H9 (cell line): Measurements from ENCODE around the gene UNC119. TPM values are rescaled to one million over a fixed set of nuclear protein-coding genes. Genes with fewer than 3 reads are reported as not detected.

Source experiments
- DNase-seq: peaks from one replicate; pipeline ENCODE4 v3.0.0-alpha.2; 2017
- H2AFZ ChIP-seq: one replicate; pipeline ENCODE4 v1.6.1; 2013; ENCODE audit warnings: mild to moderate bottlenecking, low read length, control low read depth, moderate library complexity
- H2AK5ac ChIP-seq: 2 replicates; pipeline ENCODE4 v1.6.1; 2013; ENCODE audit warnings: low read length, control low read depth, mixed read lengths; ENCODE audit not compliant: insufficient read length
- H2BK120ac ChIP-seq: one replicate; pipeline ENCODE4 v1.6.1; 2013; ENCODE audit warnings: low read depth, mild to moderate bottlenecking, low read length, control low read depth, inconsistent platforms; ENCODE audit not compliant: poor library complexity, severe bottlenecking
- H2BK12ac ChIP-seq: 2 replicates; pipeline ENCODE4 v1.6.1; 2013; ENCODE audit warnings: low read length, control low read depth, mixed read lengths, low read depth; ENCODE audit not compliant: insufficient read length
- H2BK15ac ChIP-seq: 2 replicates; pipeline ENCODE4 v1.6.1; 2013; ENCODE audit warnings: low read depth, low read length, control low read depth
- H2BK20ac ChIP-seq: one replicate; pipeline ENCODE4 v1.6.1; 2013; ENCODE audit warnings: low read depth, mild to moderate bottlenecking, low read length, control low read depth, inconsistent platforms; ENCODE audit not compliant: poor library complexity, severe bottlenecking
- H2BK5ac ChIP-seq: 2 replicates; pipeline ENCODE4 v1.6.1; 2013; ENCODE audit warnings: low read length, control low read depth, mixed read lengths; ENCODE audit not compliant: insufficient read length
- H3K14ac ChIP-seq: 2 replicates; pipeline ENCODE4 v1.6.1; 2013; ENCODE audit warnings: low read length, control low read depth; ENCODE audit not compliant: insufficient read depth
- H3K18ac ChIP-seq: 2 replicates; pipeline ENCODE4 v1.6.1; 2013; ENCODE audit warnings: low read depth, mild to moderate bottlenecking, mixed read lengths, low read length, control low read depth; ENCODE audit not compliant: insufficient read length
- H3K23ac ChIP-seq: 2 replicates; pipeline ENCODE4 v1.6.1; 2013; ENCODE audit warnings: low read length, control low read depth, mixed read lengths, low read depth; ENCODE audit not compliant: insufficient read length
- H3K23me2 ChIP-seq: 2 replicates; pipeline ENCODE4 v1.6.1; 2013; ENCODE audit warnings: low read depth, mild to moderate bottlenecking, mixed read lengths, low read length, control low read depth; ENCODE audit not compliant: insufficient read length, poor library complexity, severe bottlenecking
- H3K27ac ChIP-seq: 2 replicates; pipeline ENCODE4 v1.5.1; 2013; ENCODE audit warnings: low read length, control low read depth, mixed read lengths, low read depth; ENCODE audit not compliant: insufficient read length
- H3K27me3 ChIP-seq: 2 replicates; pipeline ENCODE4 v1.6.1; 2013; ENCODE audit warnings: low read length, control low read depth, inconsistent platforms; ENCODE audit not compliant: insufficient read depth
- H3K4ac ChIP-seq: 2 replicates; pipeline ENCODE4 v1.6.1; 2013; ENCODE audit warnings: low read depth, mild to moderate bottlenecking, control low read depth, inconsistent platforms, low read length, moderate library complexity
- H3K4me1 ChIP-seq: 2 replicates; pipeline ENCODE4 v1.6.1; 2013; ENCODE audit warnings: low read length, control low read depth, inconsistent platforms; ENCODE audit not compliant: insufficient read depth
- H3K4me2 ChIP-seq: 2 replicates; pipeline ENCODE4 v1.6.1; 2013; ENCODE audit warnings: low read length, control low read depth, mixed read lengths; ENCODE audit not compliant: insufficient read length, insufficient read depth
- H3K56ac ChIP-seq: 2 replicates; pipeline ENCODE4 v1.6.1; 2013; ENCODE audit warnings: low read depth, mild to moderate bottlenecking, mixed read lengths, low read length, control low read depth; ENCODE audit not compliant: insufficient read length
- H3K79me1 ChIP-seq: 2 replicates; pipeline ENCODE4 v1.6.1; 2013; ENCODE audit warnings: low read depth, mild to moderate bottlenecking, moderate library complexity, low read length, control low read depth, inconsistent platforms; ENCODE audit not compliant: insufficient read depth, poor library complexity, severe bottlenecking
- H3K79me2 ChIP-seq: 2 replicates; pipeline ENCODE4 v1.6.1; 2013; ENCODE audit warnings: low read length, control low read depth, inconsistent platforms; ENCODE audit not compliant: insufficient read depth
- H3K9ac ChIP-seq: 2 replicates; pipeline ENCODE4 v1.6.1; 2013; ENCODE audit warnings: low read length, control low read depth, mixed read lengths; ENCODE audit not compliant: insufficient read length; ENCODE audit errors: extremely low read depth
- H3K9me3 ChIP-seq: one replicate; pipeline ENCODE4 v1.6.1; 2013; ENCODE audit warnings: low read depth, low read length, inconsistent platforms; ENCODE audit not compliant: control insufficient read depth
- H3T11ph ChIP-seq: one replicate; pipeline ENCODE4 v1.6.1; 2013; ENCODE audit warnings: mild to moderate bottlenecking, low read length, control low read depth, inconsistent platforms
- H4K20me1 ChIP-seq: one replicate; pipeline ENCODE4 v1.6.1; 2013; ENCODE audit not compliant: control insufficient read depth, insufficient read length, insufficient read depth
- H4K5ac ChIP-seq: 2 replicates; pipeline ENCODE4 v1.6.1; 2013; ENCODE audit warnings: low read depth, mild to moderate bottlenecking, mixed read lengths, low read length, control low read depth; ENCODE audit not compliant: insufficient read length
- H4K8ac ChIP-seq: replicated peaks from 2 replicates; pipeline ENCODE4 v1.6.1; 2013; ENCODE audit warnings: low read length, control low read depth, mixed read lengths, low read depth; ENCODE audit not compliant: insufficient read length
- H4K91ac ChIP-seq: 2 replicates; pipeline ENCODE4 v1.6.1; 2013; ENCODE audit warnings: low read depth, mild to moderate bottlenecking, moderate library complexity, mixed read lengths, low read length, control low read depth; ENCODE audit not compliant: insufficient read length
- H3K27ac Mint-ChIP-seq, 3 experiments: 2 replicates in 2 of 3; 3 replicates in 1 of 3; pipeline ENCODE4 v1.8.0; 2020 to 2021; ENCODE audit warnings: mixed read lengths in 3 of 3, mild to moderate bottlenecking in 1 of 3, moderate library complexity in 1 of 3
- H3K27me3 Mint-ChIP-seq: 2 replicates; pipeline ENCODE4 v1.8.0; 2021; ENCODE audit warnings: low read depth, mild to moderate bottlenecking, moderate library complexity, mixed read lengths
- H3K36me3 Mint-ChIP-seq, 3 experiments: 2 replicates in 2 of 3; 3 replicates in 1 of 3; pipeline ENCODE4 v1.8.0; 2020 to 2021; ENCODE audit warnings: low read depth in 3 of 3, mixed read lengths in 3 of 3; ENCODE audit not compliant: insufficient read depth in 1 of 3
- H3K4me1 Mint-ChIP-seq, 2 experiments: 2 replicates each; pipeline ENCODE4 v1.8.0; 2020; ENCODE audit warnings: mixed read lengths in 2 of 2
- H3K4me3 Mint-ChIP-seq, 2 experiments: 2 replicates in 1 of 2; 3 replicates in 1 of 2; pipeline ENCODE4 v1.8.0; 2020 to 2021; ENCODE audit warnings: mild to moderate bottlenecking in 2 of 2, mixed read lengths in 2 of 2, moderate library complexity in 1 of 2
- H3K9me3 Mint-ChIP-seq, 2 experiments: 2 replicates in 1 of 2; 3 replicates in 1 of 2; pipeline ENCODE4 v1.8.0; 2020; ENCODE audit warnings: mild to moderate bottlenecking in 2 of 2, mixed read lengths in 2 of 2, moderate library complexity in 1 of 2
- WGBS: extraction: QIAGEN DNeasy Blood & Tissue Kit; methylation state at CpG from one replicate; pipeline ENCODE4 v1.1.7; 2013; ENCODE audit warnings: missing lambda C conversion rate, low lambda C conversion rate, mixed read lengths; ENCODE audit not compliant: insufficient read length; ENCODE audit errors: extremely low coverage; 5-methylcytosine and 5-hydroxymethylcytosine counted together
- total RNA-seq: library from RNA; stranded (reverse); gene quantifications from 2 replicates; pipeline ENCODE4 v1.2.1, GENCODE V29; 2021
- TF ChIP-seq, protein P1 (sequence below): fragments of 200-600 bp; sonication (generic); conservative IDR thresholded peaks from 3 replicates; pipeline ENCODE4 v1.8.0; 2021; ENCODE audit warnings: antibody characterized with exemption, mild to moderate bottlenecking

UNC119 gene
- total RNA-seq, 1 experiment from 2014 or later = 36.9 TPM

DNA sequence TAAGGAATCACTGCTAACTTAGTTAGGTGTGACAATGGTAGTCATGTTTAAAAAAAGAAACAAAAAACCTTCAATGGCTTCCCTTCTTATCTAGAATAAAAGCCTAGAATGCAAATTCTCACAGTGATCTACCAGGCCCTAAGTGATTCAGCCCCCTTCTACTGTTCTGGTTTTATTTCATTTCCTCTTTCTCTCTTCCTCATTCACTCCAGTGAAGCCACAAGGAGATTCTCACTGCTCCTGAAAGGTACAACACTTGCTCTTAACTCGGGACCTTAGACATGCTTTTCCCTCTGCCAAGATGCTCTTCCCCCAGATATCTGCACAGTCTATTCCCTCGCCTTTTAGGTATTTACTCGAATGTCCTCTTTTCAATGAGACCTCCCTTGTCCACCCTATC lies 15.2 kb upstream of the UNC119 start:
- no peak for DNase-seq
- Histone ChIP-seq H2BK5ac (no peak overlapping the region), H3K23me2 (peaks cover 11% of the 10 kb centered on the region), H2BK15ac (no peak overlapping the region), H3K4me2 (no peak overlapping the region), H4K8ac (no peak overlapping the region), H2BK120ac (no peak overlapping the region), H4K5ac (no peak overlapping the region), H3K4ac (no peak overlapping the region), H3K79me2 (no peaks in the 10 kb centered on the region), H3K9me3 (no peaks in the 10 kb centered on the region), H3K23ac (no peak overlapping the region), H2AFZ (no peak overlapping the region), H2AK5ac (no peak overlapping the region), H3K4me1 (no peaks in the 10 kb centered on the region), H3K27ac (no peak overlapping the region), H4K20me1 (no peaks in the 10 kb centered on the region), H2BK20ac (no peak overlapping the region), H3K27me3 (no peaks in the 10 kb centered on the region), H3K14ac (no peak overlapping the region), H3K79me1 (no peaks in the 10 kb centered on the region), H4K91ac (no peak overlapping the region), H3T11ph (no peak overlapping the region), H2BK12ac (no peak overlapping the region), H3K9ac (no peak overlapping the region), H3K18ac (no peak overlapping the region), H3K56ac (no peak overlapping the region)
- Mint-ChIP-seq H3K9me3 (no peaks in the 10 kb centered on the region), H3K36me3 (peaks cover 0 to 29% (median 11%) of the 10 kb centered on the region in 3 experiments; a peak in 6 of 7 replicates), H3K4me1 (peaks cover 12 to 22% of the 10 kb centered on the region in 2 experiments), H3K4me3 (no peak overlapping the region; a peak in 1 of 5 replicates), H3K27me3 (peaks cover 3% of the 10 kb centered on the region), H3K27ac (no peak overlapping the region)
- TF ChIP-seq, protein P1, sequence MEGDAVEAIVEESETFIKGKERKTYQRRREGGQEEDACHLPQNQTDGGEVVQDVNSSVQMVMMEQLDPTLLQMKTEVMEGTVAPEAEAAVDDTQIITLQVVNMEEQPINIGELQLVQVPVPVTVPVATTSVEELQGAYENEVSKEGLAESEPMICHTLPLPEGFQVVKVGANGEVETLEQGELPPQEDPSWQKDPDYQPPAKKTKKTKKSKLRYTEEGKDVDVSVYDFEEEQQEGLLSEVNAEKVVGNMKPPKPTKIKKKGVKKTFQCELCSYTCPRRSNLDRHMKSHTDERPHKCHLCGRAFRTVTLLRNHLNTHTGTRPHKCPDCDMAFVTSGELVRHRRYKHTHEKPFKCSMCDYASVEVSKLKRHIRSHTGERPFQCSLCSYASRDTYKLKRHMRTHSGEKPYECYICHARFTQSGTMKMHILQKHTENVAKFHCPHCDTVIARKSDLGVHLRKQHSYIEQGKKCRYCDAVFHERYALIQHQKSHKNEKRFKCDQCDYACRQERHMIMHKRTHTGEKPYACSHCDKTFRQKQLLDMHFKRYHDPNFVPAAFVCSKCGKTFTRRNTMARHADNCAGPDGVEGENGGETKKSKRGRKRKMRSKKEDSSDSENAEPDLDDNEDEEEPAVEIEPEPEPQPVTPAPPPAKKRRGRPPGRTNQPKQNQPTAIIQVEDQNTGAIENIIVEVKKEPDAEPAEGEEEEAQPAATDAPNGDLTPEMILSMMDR = no peak
- no CpG with 5 or more reads among the region's 3 CpGs for WGBS
